AG04450 (cell line): ENCODE measurements around the gene MAD1L1. TPM values are rescaled to one million over a fixed set of nuclear protein-coding genes. Genes with fewer than 3 reads are reported as not detected.

Experiments
- CTCF ChIA-PET: fragments of 300-600, 350-600 bp; formaldehyde crosslinking; extraction: SDS; loops from one replicate; lab custom pipeline; 2022; ENCODE audit warnings: antibody characterized with exemption, inconsistent platforms; lab: Charles Lee
- POLR2A ChIA-PET: fragments of 350-600 bp; formaldehyde crosslinking; extraction: SDS; loops from one replicate; lab custom pipeline; 2021; ENCODE audit warnings: antibody characterized with exemption, inconsistent platforms; lab: Yijun Ruan, JAX
- DNase-seq: peaks from one replicate; pipeline ENCODE4 v3.0.0-alpha.2; 2011; ENCODE audit warnings: low read depth, low spot score
- H3K27ac ChIP-seq: one replicate; pipeline ENCODE4 v1.5.1; 2012; ENCODE audit warnings: low read depth, low read length, control low read depth
- H3K27me3 ChIP-seq: one replicate; pipeline ENCODE4 v1.6.0; 2012; ENCODE audit warnings: low read length; ENCODE audit not compliant: control insufficient read depth, insufficient read depth
- H3K4me3 ChIP-seq: 2 replicates; pipeline ENCODE4 v1.5.1; 2011; ENCODE audit warnings: mild to moderate bottlenecking, low read depth, low read length, control low read depth
- H3K9me3 ChIP-seq: 2 replicates; pipeline ENCODE4 v1.5.1; 2012; ENCODE audit warnings: low read length; ENCODE audit not compliant: control insufficient read depth, insufficient read depth
- polyA plus RNA-seq: library from polyadenylated mRNA; depleted of rRNA; stranded (reverse); fragments of >200 nt; gene quantifications from 2 replicates; pipeline ENCODE4 v1.2.3, GENCODE V29; 2011
- TF ChIP-seq, protein P1 (sequence below): IDR thresholded peaks from 2 replicates; pipeline ENCODE4 v1.5.1; 2011; ENCODE audit warnings: low read depth, low read length, control low read depth, inconsistent platforms

Gene MAD1L1
- polyA plus RNA-seq, 1 experiment: 11.9 TPM

DNA sequence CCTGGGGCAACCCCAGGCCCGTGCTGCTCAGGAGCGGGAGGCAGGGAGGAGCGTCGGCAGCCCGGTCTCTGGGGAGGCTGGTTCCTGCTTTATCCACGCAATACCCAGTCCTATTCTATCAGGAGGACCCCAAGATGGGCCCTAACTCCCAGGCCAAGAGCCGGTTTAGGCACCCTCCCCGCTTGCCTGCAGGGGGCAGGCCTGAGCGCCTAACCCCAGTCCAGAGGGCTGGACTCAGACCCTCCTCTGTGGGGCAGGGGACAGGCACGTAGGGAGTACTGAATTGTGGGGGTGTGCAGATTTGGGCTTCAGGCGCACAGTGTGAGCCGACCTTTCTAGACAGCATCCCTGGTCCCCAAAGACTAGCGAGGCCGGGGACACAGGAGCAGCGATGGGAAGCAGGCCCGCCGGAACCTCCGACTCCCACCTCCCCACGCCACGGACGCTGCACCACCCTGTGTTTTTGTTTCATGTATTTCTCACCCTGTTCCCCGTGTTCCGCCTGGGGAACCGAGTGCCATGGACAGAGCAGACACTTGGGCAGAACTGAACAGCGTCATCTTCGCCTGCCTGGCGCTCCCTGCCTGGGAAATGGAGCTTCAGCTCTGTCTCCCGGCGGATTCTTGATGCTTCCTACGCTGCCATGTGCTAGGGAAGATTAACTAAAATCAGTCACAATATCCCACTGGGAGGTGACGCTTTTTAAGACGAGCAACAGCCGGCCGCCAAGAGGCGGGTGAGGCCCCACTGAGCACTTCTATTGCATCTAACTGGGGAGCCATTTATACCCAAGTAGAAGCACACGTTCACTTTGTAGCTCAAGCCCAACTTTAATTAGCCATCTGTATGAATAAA, 14.6 kb upstream of the MAD1L1 start:
- POLR2A ChIA-PET: no interaction called here
- no peak for DNase-seq
- Histone ChIP-seq H3K27me3 (no peaks in the 10 kb centered on the region), H3K9me3 (no peaks in the 10 kb centered on the region; the same call in 1 of the 2 replicates), H3K27ac (no peak overlapping the region), H3K4me3 (no peak overlapping the region)
- TF ChIP-seq, protein P1, sequence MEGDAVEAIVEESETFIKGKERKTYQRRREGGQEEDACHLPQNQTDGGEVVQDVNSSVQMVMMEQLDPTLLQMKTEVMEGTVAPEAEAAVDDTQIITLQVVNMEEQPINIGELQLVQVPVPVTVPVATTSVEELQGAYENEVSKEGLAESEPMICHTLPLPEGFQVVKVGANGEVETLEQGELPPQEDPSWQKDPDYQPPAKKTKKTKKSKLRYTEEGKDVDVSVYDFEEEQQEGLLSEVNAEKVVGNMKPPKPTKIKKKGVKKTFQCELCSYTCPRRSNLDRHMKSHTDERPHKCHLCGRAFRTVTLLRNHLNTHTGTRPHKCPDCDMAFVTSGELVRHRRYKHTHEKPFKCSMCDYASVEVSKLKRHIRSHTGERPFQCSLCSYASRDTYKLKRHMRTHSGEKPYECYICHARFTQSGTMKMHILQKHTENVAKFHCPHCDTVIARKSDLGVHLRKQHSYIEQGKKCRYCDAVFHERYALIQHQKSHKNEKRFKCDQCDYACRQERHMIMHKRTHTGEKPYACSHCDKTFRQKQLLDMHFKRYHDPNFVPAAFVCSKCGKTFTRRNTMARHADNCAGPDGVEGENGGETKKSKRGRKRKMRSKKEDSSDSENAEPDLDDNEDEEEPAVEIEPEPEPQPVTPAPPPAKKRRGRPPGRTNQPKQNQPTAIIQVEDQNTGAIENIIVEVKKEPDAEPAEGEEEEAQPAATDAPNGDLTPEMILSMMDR: peak; percentile 71
- CTCF ChIA-PET: interaction anchor here (1.0 to 2.8 kb wide), 5 partner anchors 9 to 366 kb away, joined by 3 to 29 read pairs (median 6); no protein-coding TSS in a partner anchor

DNA sequence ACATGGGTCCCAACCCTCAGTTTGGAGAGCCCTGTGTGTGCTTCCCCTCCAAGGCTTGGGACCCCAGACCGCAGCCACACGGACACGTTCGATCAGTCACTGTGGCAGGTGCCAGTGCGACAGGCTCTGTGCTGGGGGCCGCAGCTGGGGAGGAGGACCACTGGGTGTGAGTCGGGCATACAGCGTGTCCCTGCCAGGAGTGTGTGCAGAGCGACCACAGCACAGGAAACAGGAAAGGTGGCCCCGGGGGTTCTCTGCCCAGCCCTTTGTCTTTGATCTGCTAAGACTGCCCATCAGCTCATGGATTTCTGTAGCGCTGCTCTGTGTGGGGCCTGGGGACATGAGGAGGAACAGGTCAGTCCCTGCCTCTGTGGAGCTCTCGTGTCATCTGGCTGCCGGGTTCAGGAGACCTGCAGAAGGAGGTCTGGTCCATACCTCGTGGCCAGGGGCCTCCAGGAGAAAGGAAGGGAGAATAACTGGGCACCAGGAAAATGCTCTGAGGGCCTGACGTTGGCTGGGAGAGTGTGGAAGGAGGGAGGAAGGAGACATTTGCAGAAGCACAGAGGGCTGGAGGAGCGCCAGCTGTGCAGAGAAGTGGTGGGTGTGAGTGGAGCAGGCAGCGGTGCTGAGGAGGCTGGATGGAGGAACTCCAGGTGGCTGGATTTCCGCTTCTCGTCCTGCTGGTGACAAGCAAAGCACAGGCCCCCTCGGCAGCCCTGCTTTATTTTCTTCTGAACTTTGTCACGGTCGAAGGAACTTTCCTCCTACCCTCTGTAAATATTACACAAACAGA, 13.3 kb upstream of the MAD1L1 start:
- POLR2A ChIA-PET: no interaction called here

DNA sequence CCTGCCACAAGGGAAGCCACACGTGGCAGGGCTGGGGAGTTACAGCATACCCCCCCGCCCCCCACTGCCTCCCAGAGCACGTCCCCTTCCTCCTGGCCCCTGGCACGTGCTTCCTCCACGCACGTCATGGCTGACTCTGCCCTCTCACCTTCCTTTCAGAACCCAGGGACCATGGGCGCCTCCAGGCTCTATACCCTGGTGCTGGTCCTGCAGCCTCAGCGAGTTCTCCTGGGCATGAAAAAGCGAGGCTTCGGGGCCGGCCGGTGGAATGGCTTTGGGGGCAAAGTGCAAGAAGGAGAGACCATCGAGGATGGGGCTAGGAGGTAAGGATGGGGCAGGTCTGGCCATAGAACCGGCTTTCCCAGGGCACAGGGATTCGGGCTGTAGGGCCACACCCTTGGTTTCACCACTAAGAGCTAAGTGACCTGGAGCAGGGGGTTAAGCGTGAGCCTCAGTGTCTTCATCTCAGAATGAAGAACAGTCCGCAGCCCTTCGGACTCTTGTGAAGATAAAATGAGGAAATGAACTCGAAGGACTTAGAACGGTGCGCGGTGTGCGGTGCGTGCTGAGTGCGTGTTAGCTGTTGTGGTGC, 11.8 kb upstream of the MAD1L1 start:
- Histone ChIP-seq H3K27ac (no peak overlapping the region), H3K4me3 (no peak overlapping the region), H3K27me3 (no peaks in the 10 kb centered on the region), H3K9me3 (no peaks in the 10 kb centered on the region; the same call in 1 of the 2 replicates)
- ChIA-PET POLR2A (no interaction called here), CTCF (interaction anchor here (1.0 kb wide), 1 partner anchor 103 kb away, joined by 4 read pairs; no protein-coding TSS in a partner anchor)
- TF ChIP-seq, protein P1: no peak
- no peak for DNase-seq

More for the DNA sequence above, 13.3 kb upstream of the MAD1L1 start:
- CTCF ChIA-PET: interaction anchor here (0.6 to 1.4 kb wide), 2 partner anchors 101 to 165 kb away, joined by 3 to 6 read pairs; no protein-coding TSS in a partner anchor
- TF ChIP-seq, protein P1: no peak
- Histone ChIP-seq H3K4me3 (no peak overlapping the region), H3K27ac (no peak overlapping the region), H3K27me3 (no peaks in the 10 kb centered on the region), H3K9me3 (no peaks in the 10 kb centered on the region; the same call in 1 of the 2 replicates)
- DNase-seq: no peak

DNA sequence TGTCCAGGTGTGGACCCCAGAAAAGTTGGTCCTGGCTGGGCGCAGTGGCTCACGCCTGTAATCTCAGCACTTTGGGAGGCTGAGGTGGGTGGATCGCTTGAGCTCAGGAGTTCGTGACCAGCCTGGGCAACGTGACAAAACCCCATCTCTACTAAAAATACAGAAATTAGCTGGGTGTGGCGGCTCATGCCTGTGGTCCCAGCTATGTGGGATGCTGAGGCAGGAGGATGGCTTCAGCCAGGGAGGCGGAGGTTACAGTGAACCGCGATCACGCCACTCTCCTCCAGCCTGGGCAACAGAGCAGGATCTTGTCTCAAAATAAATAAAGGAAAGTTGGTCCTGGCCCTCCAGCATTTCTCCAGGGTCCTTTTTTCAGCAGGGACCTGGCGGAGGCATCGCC, 10.7 kb upstream of the MAD1L1 start:
- Histone ChIP-seq H3K27me3 (no peaks in the 10 kb centered on the region), H3K27ac (no peak overlapping the region), H3K9me3 (no peaks in the 10 kb centered on the region; the same call in 1 of the 2 replicates), H3K4me3 (no peak overlapping the region)
- ChIA-PET CTCF (no interaction called here), POLR2A (no interaction called here)
- no peak for DNase-seq
- TF ChIP-seq, protein P1: no peak
